GM19455 (cell line): ENCODE data around the gene CBLIF.
"Not testable (repeated sequence)": the region's sequence is repeated elsewhere in the genome, so short reads cannot be mapped to it uniquely, and the experiment has no call there.

Experiments used
- ATAC-seq: cut with Tn5 transposase; IDR thresholded peaks from one replicate; pipeline ENCODE4 v1.9.1; 2021; ENCODE audit not compliant: unreplicated experiment

CBLIF gene

DNA sequence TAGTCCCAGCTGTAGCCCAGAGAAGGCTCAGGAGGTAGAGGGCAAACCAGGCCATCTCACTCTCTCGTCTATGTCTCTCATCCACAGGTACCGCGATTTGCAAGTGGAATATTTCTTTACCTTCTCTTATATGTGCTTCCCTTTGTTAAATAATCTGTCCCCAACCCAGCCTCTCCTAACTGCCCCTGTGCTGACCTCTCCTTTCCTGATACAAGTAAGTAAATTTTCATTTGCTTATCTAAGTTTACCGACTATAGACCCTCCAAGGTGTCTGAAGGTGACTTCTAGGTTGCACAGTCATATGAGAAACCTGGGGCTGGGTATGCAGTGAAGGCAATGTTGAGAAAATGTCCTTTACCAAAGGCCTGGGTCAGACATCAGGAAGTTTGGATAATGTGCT is at the start of gene CBLIF:
Gene CBLIF, minus strand, starts transcription at position 101 of the 400 bp plus-strand sequence. Its CDS starts 46 bp downstream, at position 55.
- no peak for ATAC-seq

- no peak for ATAC-seq
Observed at GRCh38 chr11:59894616-59895015, 49.3 kb upstream of the CBLIF start.

DNA sequence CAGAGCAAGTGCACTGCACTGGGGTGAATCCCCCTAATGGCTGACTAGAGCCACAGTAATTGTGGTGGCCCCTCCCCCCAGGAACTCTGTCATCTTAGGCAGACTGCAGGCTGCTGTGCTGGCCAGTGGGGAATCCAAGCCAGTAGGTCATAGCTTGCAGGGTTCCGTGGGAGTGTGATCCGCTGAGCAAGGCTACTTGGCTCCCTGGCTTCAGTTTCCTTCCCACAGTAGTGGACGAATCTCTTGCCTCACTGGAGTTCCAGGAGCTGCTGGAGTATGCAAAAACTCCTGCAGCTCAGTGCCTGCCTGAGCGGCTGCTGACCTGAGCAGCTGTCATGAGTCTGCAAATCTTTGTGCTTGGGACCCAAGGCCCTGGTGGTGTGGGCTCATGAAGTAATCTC is 46.5 kb upstream of the CBLIF start:
- no peak for ATAC-seq

DNA sequence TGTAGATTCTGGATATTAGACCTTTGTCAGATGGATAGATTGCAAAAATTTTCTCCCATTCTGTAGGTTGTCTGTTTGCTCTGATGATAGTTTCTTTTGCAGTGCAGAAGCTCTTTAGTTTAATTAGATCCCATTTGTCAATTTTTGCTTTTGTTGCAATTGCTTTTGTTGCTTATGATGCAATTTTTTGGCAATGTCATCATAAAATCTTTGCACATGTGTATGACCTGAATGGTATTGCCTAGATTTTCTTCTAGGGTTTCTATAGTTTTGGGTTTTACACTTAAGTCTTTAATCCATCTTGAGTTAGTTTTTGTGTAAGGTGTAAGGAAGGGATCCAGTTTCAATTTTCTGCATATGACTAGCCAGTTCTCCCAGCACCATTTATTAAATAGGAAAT is 41.9 kb upstream of the CBLIF start:
- ATAC-seq = not testable (repeated sequence)

- ATAC-seq = no peak
Observed at GRCh38 chr11:59883597-59883996, 38.3 kb upstream of the CBLIF start.

DNA sequence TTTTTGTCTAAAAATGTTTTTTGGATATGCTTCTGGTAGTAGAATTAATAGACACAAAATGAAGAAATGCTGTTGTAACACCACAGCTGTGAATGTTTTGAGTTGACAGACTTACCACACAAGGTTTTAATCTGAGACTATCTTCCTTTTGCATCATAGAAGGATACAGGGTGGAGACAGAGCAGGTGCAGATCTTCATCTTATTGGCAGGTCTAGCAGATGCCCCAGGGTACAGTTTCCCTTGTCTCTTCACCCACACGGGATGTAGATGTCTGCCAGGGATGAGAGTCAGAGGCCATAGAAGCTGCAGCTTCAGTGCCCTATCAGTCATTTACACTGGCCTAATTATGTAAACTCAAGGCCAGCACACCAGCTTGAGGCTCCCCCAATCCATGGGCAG is 34.3 kb upstream of the CBLIF start:
- no peak for ATAC-seq

- ATAC-seq = no peak
Observed at GRCh38 chr11:59878575-59878974, 33.3 kb upstream of the CBLIF start, which contains the start of gene OOSP3. Gene OOSP3, plus strand, starts transcription at chr11:59878782. Its CDS starts 27 bp downstream, at chr11:59878809.

GRCh38 chr11:59877784-59878183 is 32.5 kb upstream of the CBLIF start:
- ATAC-seq = no peak

- ATAC-seq = no peak
Observed at GRCh38 chr11:59877325-59877724, 32.0 kb upstream of the CBLIF start.

DNA sequence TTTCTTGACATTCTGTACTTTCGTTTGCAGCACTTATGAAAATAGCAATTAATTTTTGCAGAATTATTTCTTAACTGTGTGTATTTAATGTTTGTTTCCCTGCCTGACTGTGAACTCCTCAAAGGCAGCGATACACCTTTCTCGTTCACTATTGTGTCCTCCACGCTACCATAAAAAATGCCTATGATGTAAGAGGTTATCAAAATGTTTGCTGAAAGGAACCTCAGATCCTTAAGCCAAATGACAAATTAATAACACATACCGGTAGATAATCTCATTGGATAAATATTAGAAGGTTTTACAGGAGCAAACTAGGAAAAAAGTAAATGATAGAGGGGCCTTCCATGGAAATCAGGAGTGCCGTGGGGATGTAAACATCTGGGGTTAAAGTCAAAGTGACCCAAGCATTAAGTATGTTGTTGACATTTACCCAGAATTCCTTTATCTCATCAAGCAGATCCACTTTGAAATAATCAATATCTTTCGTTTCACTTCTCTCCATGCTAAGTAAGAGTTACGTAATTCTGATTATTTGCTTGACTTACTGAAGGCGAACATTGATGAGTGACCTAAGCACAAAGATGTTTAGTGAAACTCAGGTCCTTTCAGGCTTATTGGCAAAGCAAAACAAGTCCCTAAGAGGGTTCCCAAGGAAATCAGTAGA is 30.7 kb upstream of the CBLIF start:
- ATAC-seq = no peak

- no peak for ATAC-seq
Observed at GRCh38 chr11:59872076-59872475, 26.8 kb upstream of the CBLIF start.

DNA sequence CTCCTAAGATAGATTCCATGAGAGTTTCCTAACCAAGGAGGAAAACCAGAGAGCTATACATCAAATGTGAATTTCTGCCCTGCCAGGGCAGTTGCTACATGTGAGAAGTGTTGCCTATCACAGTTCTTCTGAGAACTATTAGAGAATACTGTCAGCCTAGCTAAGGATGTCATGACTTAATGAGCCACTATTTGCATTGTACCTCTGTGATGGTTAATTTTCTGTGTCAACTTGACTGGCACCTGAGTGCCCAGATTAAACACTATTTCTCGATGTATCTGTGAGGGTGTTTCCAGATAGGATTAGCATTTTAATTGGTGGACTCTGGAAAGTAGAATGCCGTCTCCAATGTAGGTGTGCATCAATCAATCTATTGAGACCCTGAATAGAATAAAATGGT is 22.6 kb upstream of the CBLIF start:
- ATAC-seq = no peak

DNA sequence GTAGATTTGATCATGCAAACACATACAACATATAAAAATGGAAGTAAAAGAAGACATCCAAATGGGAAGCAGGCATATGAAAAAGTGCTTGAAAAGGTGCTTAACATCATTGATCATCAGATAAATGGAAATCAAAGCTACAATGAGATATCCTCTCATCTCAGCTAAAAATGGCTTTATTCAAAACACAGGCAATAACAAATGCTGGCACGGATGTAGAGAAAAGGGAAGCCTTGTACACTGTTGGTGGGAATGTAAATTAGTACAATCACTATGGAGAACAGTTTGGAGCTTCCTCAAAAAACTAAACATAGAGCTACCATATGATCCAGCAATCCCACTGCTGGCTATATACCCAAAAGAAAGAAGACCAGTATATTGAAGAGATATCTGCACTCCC is 21.5 kb upstream of the CBLIF start:
- no peak for ATAC-seq

DNA sequence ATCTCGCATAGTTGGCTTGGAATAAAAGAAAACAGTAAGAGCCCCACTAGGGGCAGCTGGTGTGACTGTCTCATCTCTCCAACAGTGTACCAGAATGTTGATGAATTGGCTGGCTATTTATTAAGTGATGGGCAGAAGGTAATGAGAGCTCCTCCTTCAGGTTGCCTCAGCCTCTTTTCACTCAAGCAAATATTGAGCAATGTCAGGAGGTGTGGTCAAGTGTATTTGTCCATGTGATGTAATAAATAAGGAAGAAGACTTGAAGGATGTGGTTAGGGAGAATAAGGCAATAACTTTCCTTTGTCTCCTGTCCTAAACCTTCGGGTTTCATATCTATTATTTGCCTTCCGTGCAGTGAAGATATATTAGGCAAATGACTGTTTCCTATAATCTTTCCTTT is 21.1 kb upstream of the CBLIF start, which contains the start of gene TCN1:
Gene TCN1, minus strand, starts transcription at position 91 of the 400 bp plus-strand sequence. Its CDS starts 17 bp downstream, at position 74.
- ATAC-seq = no peak

DNA sequence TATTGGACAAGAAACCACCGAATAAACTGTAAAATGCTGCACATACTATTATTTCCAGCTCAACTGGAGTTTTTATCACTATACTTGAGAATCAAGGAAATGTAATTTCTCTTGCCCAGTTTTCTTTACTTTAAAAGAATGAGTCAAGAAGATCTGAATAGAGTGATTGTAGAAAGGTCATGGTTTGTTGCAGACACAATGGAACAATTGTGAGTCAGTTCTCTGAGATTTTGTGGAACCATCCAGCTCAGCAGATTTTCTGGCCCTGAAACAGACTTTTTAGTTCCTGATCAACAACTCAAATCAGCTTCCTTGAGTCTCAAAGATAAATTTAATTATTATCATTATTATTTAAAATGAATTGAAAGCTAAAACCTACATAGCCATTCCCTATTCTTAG is 19.7 kb upstream of the CBLIF start:
- no peak for ATAC-seq

DNA sequence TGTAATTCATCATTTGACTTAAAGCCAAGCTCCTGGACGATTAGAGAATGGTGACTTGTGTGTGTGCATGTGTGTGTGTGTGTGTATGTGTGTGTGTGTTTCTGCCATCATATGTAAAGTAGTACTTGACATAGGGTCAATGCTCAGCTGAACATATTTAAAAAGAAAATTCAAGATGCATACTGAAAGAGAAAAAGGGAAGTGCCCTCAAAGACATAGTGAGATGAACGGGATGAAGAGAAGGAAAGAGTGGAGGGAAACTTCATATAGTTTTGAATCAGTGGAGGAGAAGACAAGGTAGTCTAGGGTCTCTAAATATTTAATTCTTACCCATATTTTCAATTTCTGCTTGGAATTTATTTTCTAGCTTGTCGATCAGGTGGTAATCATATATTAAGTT is 17.0 kb upstream of the CBLIF start:
- ATAC-seq = no peak

DNA sequence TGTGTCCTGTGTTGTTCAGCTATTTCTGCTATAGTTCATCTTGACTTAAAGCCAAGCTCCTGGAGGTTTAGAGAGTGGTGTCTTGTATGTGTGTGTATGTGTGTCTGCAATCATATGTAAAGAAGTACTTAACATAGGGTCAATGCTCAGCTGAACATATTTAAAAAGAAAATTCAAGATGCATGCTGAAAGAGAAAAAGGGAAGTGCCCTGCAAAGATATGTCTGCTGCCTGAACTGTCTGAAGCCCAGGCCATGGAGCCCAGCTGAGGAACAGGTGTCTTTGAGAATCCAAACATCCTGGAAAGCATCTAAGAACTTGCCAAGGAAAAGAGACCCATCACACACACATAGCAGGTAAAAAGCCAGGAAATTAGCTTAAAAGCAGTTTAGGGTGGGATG is 14.4 kb upstream of the CBLIF start:
- ATAC-seq = no peak

- no peak for ATAC-seq
Observed at GRCh38 chr11:59857439-59858434, 12.4 kb upstream of the CBLIF start.

DNA sequence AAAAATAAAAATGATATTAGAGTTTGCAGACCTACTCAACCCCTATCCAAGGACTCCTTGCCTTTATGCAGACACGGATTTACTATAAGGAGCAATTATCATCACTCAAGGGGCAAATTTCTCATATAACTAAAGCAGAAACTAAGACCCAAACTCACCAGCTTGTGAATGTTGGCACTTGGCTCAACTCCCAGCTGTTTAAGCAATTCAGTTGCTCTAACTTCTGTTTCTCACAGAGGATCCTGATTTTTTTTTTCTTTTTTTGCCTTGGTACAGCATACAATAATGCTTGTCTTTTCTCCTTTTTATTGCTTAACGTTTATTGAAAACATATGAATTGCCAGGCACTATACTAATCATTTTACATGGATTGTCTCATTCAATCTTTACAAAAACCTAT is 9.6 kb upstream of the CBLIF start:
- no peak for ATAC-seq

DNA sequence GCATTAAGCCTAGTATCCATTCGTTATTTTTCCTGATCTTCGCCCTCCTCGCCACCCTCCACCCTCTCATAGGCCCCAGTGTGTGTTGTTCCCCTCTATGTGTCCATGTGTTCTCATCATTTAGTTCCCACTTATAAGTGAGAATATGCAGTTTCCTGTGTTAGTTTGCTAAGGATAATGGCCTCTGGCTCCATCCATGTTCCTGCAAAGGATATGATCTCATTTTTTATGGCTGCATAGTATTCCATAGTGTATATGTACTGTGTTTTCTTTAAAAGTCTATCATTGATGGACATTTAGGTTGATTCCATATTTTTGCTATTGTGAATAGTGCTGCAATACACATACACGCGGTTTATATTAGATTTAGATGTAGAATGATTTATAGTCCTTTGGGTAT is 6.1 kb upstream of the CBLIF start:
- ATAC-seq = not testable (repeated sequence)

DNA sequence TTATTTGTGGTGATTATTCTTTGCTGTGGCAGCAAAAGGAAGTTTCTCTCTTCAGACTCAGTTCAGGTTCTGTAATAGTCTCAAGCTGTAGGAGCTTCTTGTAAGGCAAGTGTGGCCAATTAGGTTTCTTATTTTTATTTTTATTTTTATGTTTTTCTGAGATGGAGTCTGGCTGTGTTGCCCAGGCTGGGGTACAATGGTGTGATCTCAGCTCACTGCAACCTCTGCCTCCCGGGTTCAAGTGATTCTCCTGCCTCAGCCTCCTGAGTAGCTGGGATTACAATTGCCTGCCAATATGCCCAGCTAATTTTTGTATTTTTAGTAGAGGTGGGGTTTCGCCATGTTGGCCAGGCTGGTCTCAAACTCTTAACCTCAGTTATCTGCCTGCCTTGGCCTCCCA is 4.3 kb upstream of the CBLIF start:
- ATAC-seq = not testable (repeated sequence)

DNA sequence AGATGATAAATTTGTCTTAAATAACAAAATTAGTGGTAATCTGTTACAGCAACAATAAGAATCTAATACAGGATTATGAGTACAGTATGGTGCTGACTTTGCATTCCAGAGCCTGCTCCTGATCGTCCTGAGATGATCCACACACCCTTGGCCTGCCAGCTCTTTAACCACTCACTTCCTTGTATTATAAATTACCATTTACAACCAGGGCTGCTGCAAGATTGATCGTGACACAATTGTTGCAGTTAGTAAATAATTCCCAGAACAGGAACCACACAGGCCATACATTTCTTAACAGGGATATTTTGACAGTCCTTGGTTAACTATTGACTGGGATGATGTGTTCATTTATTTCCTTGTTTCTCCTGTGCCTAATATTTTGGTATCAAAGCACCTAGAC is 3.8 kb upstream of the CBLIF start:
- ATAC-seq = no peak
